A673 (cell line): ENCODE measurements around the gene ATP1B2.

ENCODE experiments used
- EZH2 ChIP-seq: fragments of 200-600 bp; sonication (generic); IDR thresholded peaks from 2 replicates; pipeline ENCODE4 v1.6.1; 2017; ENCODE audit warnings: borderline replicate concordance, low read depth, mild to moderate bottlenecking, mixed read lengths, antibody characterized with exemption, low read length; ENCODE audit not compliant: poor library complexity, severe bottlenecking
- TF ChIP-seq, protein P1 (sequence below): fragments of 300-800, 200-600 bp; sonication (generic); conservative IDR thresholded peaks from 2 replicates; pipeline ENCODE4 v1.5.1; 2017; ENCODE audit warnings: low read depth, mild to moderate bottlenecking, antibody characterized with exemption, low read length, moderate library complexity, mixed read lengths

- TF ChIP-seq, protein P1, sequence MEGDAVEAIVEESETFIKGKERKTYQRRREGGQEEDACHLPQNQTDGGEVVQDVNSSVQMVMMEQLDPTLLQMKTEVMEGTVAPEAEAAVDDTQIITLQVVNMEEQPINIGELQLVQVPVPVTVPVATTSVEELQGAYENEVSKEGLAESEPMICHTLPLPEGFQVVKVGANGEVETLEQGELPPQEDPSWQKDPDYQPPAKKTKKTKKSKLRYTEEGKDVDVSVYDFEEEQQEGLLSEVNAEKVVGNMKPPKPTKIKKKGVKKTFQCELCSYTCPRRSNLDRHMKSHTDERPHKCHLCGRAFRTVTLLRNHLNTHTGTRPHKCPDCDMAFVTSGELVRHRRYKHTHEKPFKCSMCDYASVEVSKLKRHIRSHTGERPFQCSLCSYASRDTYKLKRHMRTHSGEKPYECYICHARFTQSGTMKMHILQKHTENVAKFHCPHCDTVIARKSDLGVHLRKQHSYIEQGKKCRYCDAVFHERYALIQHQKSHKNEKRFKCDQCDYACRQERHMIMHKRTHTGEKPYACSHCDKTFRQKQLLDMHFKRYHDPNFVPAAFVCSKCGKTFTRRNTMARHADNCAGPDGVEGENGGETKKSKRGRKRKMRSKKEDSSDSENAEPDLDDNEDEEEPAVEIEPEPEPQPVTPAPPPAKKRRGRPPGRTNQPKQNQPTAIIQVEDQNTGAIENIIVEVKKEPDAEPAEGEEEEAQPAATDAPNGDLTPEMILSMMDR, result no peak
- TF ChIP-seq EZH2, result no peak
Observed at GRCh38 chr17:7685533-7686221, 35.0 kb downstream of the ATP1B2 start.
